K562 (cell line): Measurements from ENCODE around the gene RMC1. TPM values are rescaled to one million over a fixed set of nuclear protein-coding genes. Genes with fewer than 3 reads are reported as not detected.

Experiments used
- ATAC-seq: fragments of 200-7000 bp; cut with Tn5 transposase; 3 replicates; pipeline ENCODE4 v1.9.1; 2020; ENCODE audit warnings: moderate library complexity
- BruUV-seq: library from RNA; stranded (reverse); fragments of 400-500 nt; replicated peaks from 2 replicates; lab custom pipeline; 2021; lab: Mats Ljungman, UMichigan
- CTCF ChIA-PET: fragments of 300-600 bp; formaldehyde crosslinking; extraction: SDS; loops from one replicate; lab custom pipeline; 2021; ENCODE audit warnings: low intra/inter-chr PET ratio; lab: Yijun Ruan, JAX
- POLR2A ChIA-PET: fragments of 300-600, 350-650 bp; sonication (Branson Sonifier 250); formaldehyde crosslinking; extraction: SDS; loops from one replicate; lab custom pipeline; 2021; ENCODE audit warnings: antibody characterized with exemption, inconsistent platforms; lab: Yijun Ruan, JAX
- DNase-seq, 4 experiments: peaks; one replicate each; pipeline versions ENCODE4 v3.0.0 to v3.0.0-alpha.2; 2011 to 2018; ENCODE audit warnings: low spot score in 3 of 4, mixed read lengths in 3 of 4; ENCODE audit errors: extremely low read depth in 1 of 4
- FAIRE-seq: peaks from 2 replicates; lab custom pipeline; 2011; peaks lifted over from hg19 to GRCh38; lab: Jason Lieb, UNC
- H2AFZ ChIP-seq: 2 replicates; pipeline ENCODE4 v1.6.0; 2011; ENCODE audit warnings: low read depth, low read length, control low read depth, inconsistent platforms
- H3K27ac ChIP-seq: fragments of 200-600 bp; 3 replicates; pipeline ENCODE4 v1.8.0; 2011; ENCODE audit warnings: low read depth, mild to moderate bottlenecking, control low read depth, inconsistent platforms, low read length, moderate library complexity, mixed read lengths; ENCODE audit errors: extremely low read depth
- H3K27me3 ChIP-seq, 2 experiments: fragments of 300-600 bp in 1 of 2; 2 replicates in 1 of 2; 3 replicates in 1 of 2; pipeline versions ENCODE4 v1.6.0 to v1.8.0; 2011; ENCODE audit warnings: inconsistent platforms in 2 of 2, low read length in 2 of 2, mild to moderate bottlenecking in 1 of 2, mixed read lengths in 1 of 2, moderate library complexity in 1 of 2; ENCODE audit not compliant: control insufficient read depth in 2 of 2, insufficient read depth in 2 of 2
- H3K36me3 ChIP-seq: fragments of 300-600 bp; 3 replicates; pipeline ENCODE4 v1.8.0; 2011; ENCODE audit warnings: mild to moderate bottlenecking, low read length, inconsistent platforms; ENCODE audit not compliant: control insufficient read depth, insufficient read depth
- H3K4me1 ChIP-seq, 2 experiments: fragments of 200-600 bp in 1 of 2; replicated peaks in 1 of 2; 2 replicates in 1 of 2; 3 replicates in 1 of 2; pipeline versions ENCODE4 v1.5.1 to v1.8.0; 2011; ENCODE audit warnings: inconsistent platforms in 2 of 2, low read length in 2 of 2, mild to moderate bottlenecking in 1 of 2, mixed read lengths in 1 of 2, moderate library complexity in 1 of 2; ENCODE audit not compliant: control insufficient read depth in 2 of 2, insufficient read depth in 2 of 2
- H3K4me2 ChIP-seq: 2 replicates; pipeline ENCODE4 v1.6.1; 2011; ENCODE audit warnings: low read length, control low read depth, inconsistent platforms, mixed read lengths; ENCODE audit not compliant: insufficient read depth
- H3K4me3 ChIP-seq: fragments of 200-600 bp; sonication (generic), shearing (Covaris generic); 2 replicates; pipeline ENCODE4 v1.5.1; 2016; ENCODE audit warnings: control low read depth, inconsistent platforms
- H3K79me2 ChIP-seq: fragments of 200-600 bp; 3 replicates; pipeline ENCODE4 v1.8.0; 2011; ENCODE audit warnings: low read length, inconsistent platforms; ENCODE audit not compliant: control insufficient read depth, insufficient read depth
- H3K9ac ChIP-seq, 2 experiments: 2 replicates each; pipeline versions ENCODE4 v1.6.0 to v1.6.1; 2011; ENCODE audit warnings: low read depth in 2 of 2, low read length in 2 of 2, control low read depth in 1 of 2, inconsistent platforms in 1 of 2, mild to moderate bottlenecking in 1 of 2, mixed read lengths in 1 of 2; ENCODE audit not compliant: insufficient read depth in 1 of 2
- H3K9me1 ChIP-seq: one replicate; pipeline ENCODE4 v1.6.0; 2011; ENCODE audit warnings: inconsistent platforms, mild to moderate bottlenecking, low read length, moderate library complexity; ENCODE audit not compliant: control insufficient read depth, insufficient read depth
- H3K9me3 ChIP-seq: replicated peaks from 2 replicates; pipeline ENCODE4 v1.5.1; 2011; ENCODE audit warnings: low read depth, low read length, inconsistent platforms; ENCODE audit not compliant: control insufficient read depth, insufficient read depth
- H4K20me1 ChIP-seq: replicated peaks from 2 replicates; pipeline ENCODE4 v1.6.1; 2011; ENCODE audit warnings: low read length, inconsistent platforms, mixed read lengths; ENCODE audit not compliant: control insufficient read depth, insufficient read depth
- CEBPB ChIP-seq: fragments of 450-650 bp; IDR thresholded peaks from 2 replicates; pipeline ENCODE4 v1.6.1; 2016; ENCODE audit warnings: missing genetic modification characterization, missing compliant biosample characterization
- FOXK1 ChIP-seq: sonication (generic); formaldehyde crosslinking; IDR thresholded peaks from 2 replicates; pipeline ENCODE4 v1.8.0; 2022; ENCODE audit warnings: missing genetic modification reagents, mild to moderate bottlenecking, borderline replicate concordance
- FOXK2 ChIP-seq, 2 experiments: fragments of 450-650 bp; IDR thresholded peaks in 1 of 2; conservative IDR thresholded peaks in 1 of 2; 2 replicates each; pipeline ENCODE4 v1.6.1; 2016; ENCODE audit warnings: low read depth in 2 of 2, mild to moderate bottlenecking in 1 of 2
- FOXP1 ChIP-seq: sonication (generic); formaldehyde crosslinking; IDR thresholded peaks from 2 replicates; pipeline ENCODE4 v1.8.0; 2022; ENCODE audit warnings: mild to moderate bottlenecking, missing genetic modification reagents
- GTF2E2 ChIP-seq: fragments of 200-800 bp; sonication (Bioruptor generic); IDR thresholded peaks from 2 replicates; pipeline ENCODE4 v1.6.1; 2016; ENCODE audit warnings: missing genetic modification characterization, missing compliant biosample characterization
- KLF6 ChIP-seq: fragments of 250-450 bp; sonication (Bioruptor Pico); IDR thresholded peaks from 2 replicates; pipeline ENCODE4 v1.4.0; 2020; ENCODE audit warnings: mild to moderate bottlenecking, moderate library complexity, borderline replicate concordance
- POLR2AphosphoS5 ChIP-seq: IDR thresholded peaks from 2 replicates; pipeline ENCODE4 v1.6.1; 2011; ENCODE audit warnings: mild to moderate bottlenecking, low read depth, low read length, moderate library complexity; ENCODE audit not compliant: control insufficient read depth, insufficient read depth
- RBM39 ChIP-seq: fragments of 200-400 bp; formaldehyde crosslinking; optimal IDR thresholded peaks from 2 replicates; pipeline ENCODE3; 2018; ENCODE audit warnings: low read depth, low read length
- TGIF2 ChIP-seq: sonication (generic); formaldehyde crosslinking; IDR thresholded peaks from 2 replicates; pipeline ENCODE4 v1.8.1; 2022; ENCODE audit warnings: mild to moderate bottlenecking, missing genetic modification reagents, moderate library complexity
- XRCC3 ChIP-seq: fragments of 450-650 bp; IDR thresholded peaks from 2 replicates; pipeline ENCODE4 v1.6.1; 2017; ENCODE audit warnings: mild to moderate bottlenecking, moderate library complexity
- ZNF41 ChIP-seq: fragments of 250-450 bp; sonication (Bioruptor Pico); conservative IDR thresholded peaks from 2 replicates; pipeline ENCODE4 v1.4.0; 2020; ENCODE audit warnings: mild to moderate bottlenecking
- WGBS: fragments of 100-300 bp; shearing (Covaris generic); methylation state at CpG from one replicate; pipeline ENCODE4 v1.1.6; 2016; ENCODE audit warnings: low coverage, mixed read lengths; ENCODE audit not compliant: insufficient coverage; ENCODE audit errors: missing lambda C conversion rate; 5-methylcytosine and 5-hydroxymethylcytosine counted together
- in situ Hi-C: fragments of 300-500 bp; cut with MboI; formaldehyde crosslinking; loops from 4 replicates; pipeline ENCODE4 v1.15.0; 2018; ENCODE audit warnings: inconsistent platforms, mixed read lengths
- intact Hi-C: fragments of 100-400 bp; cut with micrococcal nuclease; formaldehyde crosslinking; loops from 2 replicates; pipeline ENCODE4 v1.14.2; 2022
- polyA plus RNA-seq, 8 experiments: library from polyadenylated mRNA; depleted of rRNA in 4 of 8; stranded (reverse) in 5 of 8; unstranded in 3 of 8; fragments of >200 nt; fragmentation: Nextera tagmentation in 2 of 8; fragmentation: Illumina TruSeq in 1 of 8; extraction: Ambion mirVana in 2 of 8; extraction: Trizol in 1 of 8; gene quantifications; 2 replicates each; pipeline versions ENCODE4 v1.2.1 to v1.2.3, GENCODE V29; 2011 to 2014; ENCODE audit warnings: inconsistent platforms in 1 of 8, missing spikeins in 1 of 8
- total RNA-seq, 7 experiments: library from RNA; depleted of rRNA in 6 of 7; stranded (reverse); fragments of >200 nt in 6 of 7; fragmentation: Illumina TruSeq in 2 of 7; extraction: Trizol in 2 of 7; gene quantifications; 2 replicates each; pipeline versions ENCODE4 v1.2.1 to v1.2.3, GENCODE V29; 2011 to 2021; ENCODE audit warnings: low replicate concordance in 1 of 7
- TF ChIP-seq, protein P1 (sequence below): fragments of 250-450 bp; sonication (Bioruptor Pico); IDR thresholded peaks from 2 replicates; pipeline ENCODE4 v1.8.0; 2021; ENCODE audit warnings: borderline replicate concordance, mild to moderate bottlenecking, moderate library complexity; ENCODE audit not compliant: poor library complexity, severe bottlenecking
- TF ChIP-seq, protein P2 (sequence below): fragments of 450-650 bp; formaldehyde crosslinking; IDR thresholded peaks from 2 replicates; pipeline ENCODE4 v1.4.0; 2022; ENCODE audit warnings: missing genetic modification characterization

The RMC1 gene
- total and polyA plus RNA-seq, 9 of the 15 experiments (the other 6 are each of a cell fraction or from before 2014, with no cell fraction given) = 7.5 to 42.4 (median 35.5) TPM

DNA sequence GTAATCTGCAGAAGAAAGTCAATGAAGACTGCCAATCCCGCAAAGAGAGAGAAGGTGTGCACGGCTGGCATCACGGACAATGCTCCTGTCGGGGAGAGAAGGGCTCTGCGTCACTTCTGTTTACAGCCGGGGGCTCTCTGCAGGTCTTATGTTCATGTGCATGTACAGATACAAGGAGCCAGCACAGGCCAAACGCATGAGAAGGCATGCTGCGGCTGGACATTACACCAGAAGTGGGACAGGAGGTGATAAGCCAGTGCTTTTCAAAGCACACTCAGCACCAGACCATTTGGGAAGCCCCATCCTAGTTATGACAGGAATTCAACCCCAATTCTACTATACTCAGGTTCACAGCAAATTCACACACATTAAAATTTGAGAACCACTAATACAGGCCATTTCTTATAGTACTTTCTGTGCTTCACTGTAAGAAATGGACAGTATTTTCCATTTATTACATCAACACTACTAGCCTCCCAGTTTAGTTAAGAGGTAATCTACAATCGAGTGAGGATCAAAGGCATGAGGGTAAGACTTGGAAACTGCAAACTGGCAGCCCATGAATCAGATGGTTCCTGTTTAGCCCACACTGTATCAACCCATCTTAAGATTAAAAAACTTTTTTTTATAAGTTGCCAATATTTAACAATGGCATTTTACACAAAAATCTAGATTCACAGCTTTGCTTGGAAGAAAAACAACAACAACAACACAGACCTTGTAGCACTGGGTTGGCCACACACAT is 38.2 kb downstream of the RMC1 start:
- H3K4me2 ChIP-seq = 0 out of 2 replicates have a peak overlapping the region, but pooled peaks have one; percentile 30
- intact Hi-C loops = loop anchor here (1.0 to 2.0 kb wide), 2 partner anchors 12 to 45 kb away; partner anchors contain the start of gene NPC1

DNA sequence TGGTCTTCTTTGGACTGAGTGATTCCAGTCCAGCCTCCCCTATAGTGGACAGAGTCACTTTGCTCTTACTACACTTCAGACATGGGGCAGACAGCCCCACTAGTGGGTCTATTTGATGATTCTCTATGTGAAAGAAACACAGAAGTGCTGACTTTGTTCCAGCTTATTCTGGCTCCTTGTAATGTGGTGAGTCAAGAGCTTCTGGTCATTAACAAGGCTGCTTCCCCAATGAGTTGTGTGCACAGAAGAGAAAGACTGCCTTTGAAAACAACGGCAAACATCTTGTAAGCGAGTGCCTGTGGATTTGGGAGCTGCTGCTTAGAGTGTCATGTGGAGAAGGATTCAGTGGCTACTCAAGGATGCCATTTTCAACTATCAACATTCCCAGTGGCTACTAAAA is 39.1 kb downstream of the RMC1 start:
- H3K9me1 ChIP-seq = no peaks in the 10 kb centered on the region
- no peak overlapping the region for H3K9ac ChIP-seq
- no peaks in the 10 kb centered on the region for H3K79me2 ChIP-seq
- H4K20me1 ChIP-seq = peaks cover 25% of the 10 kb centered on the region
- ChIA-PET CTCF (no interaction called here), POLR2A (interaction anchor here (1.2 to 1.4 kb wide), 2 partner anchors 9 to 11 kb away, joined by 3 to 5 read pairs; no protein-coding TSS in a partner anchor)
- no peak overlapping the region for H3K4me2 ChIP-seq
- DNase-seq = no peak
- no peak for FAIRE-seq
- no peak overlapping the region for H3K27ac ChIP-seq
- peaks cover 5 to 21% of the 10 kb centered on the region in 2 experiments for H3K4me1 ChIP-seq
- H3K9me3 ChIP-seq = no peaks in the 10 kb centered on the region
- BruUV-seq = no TSS peak
- 98% methylated on average over 2 of the region's 2 CpGs for WGBS
- no peak overlapping the region for H2AFZ ChIP-seq
- no peak for ATAC-seq
- H3K4me3 ChIP-seq = no peak overlapping the region
- intact Hi-C loops = no loop called here
- no peaks in the 10 kb centered on the region for H3K27me3 ChIP-seq
- in situ Hi-C loops = no loop called here
- H3K36me3 ChIP-seq = peaks cover 90% of the 10 kb centered on the region
- TF ChIP-seq RBM39 = no peak
- TF ChIP-seq, protein P1, sequence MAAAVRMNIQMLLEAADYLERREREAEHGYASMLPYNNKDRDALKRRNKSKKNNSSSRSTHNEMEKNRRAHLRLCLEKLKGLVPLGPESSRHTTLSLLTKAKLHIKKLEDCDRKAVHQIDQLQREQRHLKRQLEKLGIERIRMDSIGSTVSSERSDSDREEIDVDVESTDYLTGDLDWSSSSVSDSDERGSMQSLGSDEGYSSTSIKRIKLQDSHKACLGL (CRISPR knock-in tag) = no peak
- TF ChIP-seq FOXK2 (conservative IDR thresholded peaks at IDR 0.05 in 1 of 2, IDR thresholded peaks at IDR 0.05 in 1 of 2; ENCODE audit: low read depth in 2 of 2) = no peak
- no peak for TF ChIP-seq CEBPB
- TF ChIP-seq, protein P2, sequence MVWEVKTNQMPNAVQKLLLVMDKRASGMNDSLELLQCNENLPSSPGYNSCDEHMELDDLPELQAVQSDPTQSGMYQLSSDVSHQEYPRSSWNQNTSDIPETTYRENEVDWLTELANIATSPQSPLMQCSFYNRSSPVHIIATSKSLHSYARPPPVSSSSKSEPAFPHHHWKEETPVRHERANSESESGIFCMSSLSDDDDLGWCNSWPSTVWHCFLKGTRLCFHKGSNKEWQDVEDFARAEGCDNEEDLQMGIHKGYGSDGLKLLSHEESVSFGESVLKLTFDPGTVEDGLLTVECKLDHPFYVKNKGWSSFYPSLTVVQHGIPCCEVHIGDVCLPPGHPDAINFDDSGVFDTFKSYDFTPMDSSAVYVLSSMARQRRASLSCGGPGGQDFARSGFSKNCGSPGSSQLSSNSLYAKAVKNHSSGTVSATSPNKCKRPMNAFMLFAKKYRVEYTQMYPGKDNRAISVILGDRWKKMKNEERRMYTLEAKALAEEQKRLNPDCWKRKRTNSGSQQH (CRISPR knock-in tag) = no peak
- no peak for TF ChIP-seq FOXK1
- no peak for TF ChIP-seq POLR2AphosphoS5
- no peak for TF ChIP-seq KLF6 (CRISPR knock-in tag)
- no peak for TF ChIP-seq TGIF2 (CRISPR knock-in tag)

More for the DNA sequence above, 38.2 kb downstream of the RMC1 start:
- 57% methylated on average over 9 of the region's 9 CpGs for WGBS
- Histone ChIP-seq H3K27me3 (no peaks in the 10 kb centered on the region), H3K9me3 (no peaks in the 10 kb centered on the region), H3K27ac (no peak overlapping the region; the same call in 2 of the 3 replicates), H3K36me3 (peaks cover 89% of the 10 kb centered on the region), H3K4me1 (peaks cover 5 to 21% of the 10 kb centered on the region in 2 experiments)
- BruUV-seq = no TSS peak
- FAIRE-seq = no peak
- peak; percentile 50; the same call in 1 of the 2 replicates for TF ChIP-seq GTF2E2 (tag)
- TF ChIP-seq TGIF2 (CRISPR knock-in tag) = 0 out of 2 replicates have a peak, but pooled peaks have one; percentile 46
- TF ChIP-seq FOXP1 (CRISPR knock-in tag) = 0 out of 2 replicates have a peak, but pooled peaks have one; percentile 40
- no peak for TF ChIP-seq ZNF41 (CRISPR knock-in tag)
- no peak for TF ChIP-seq XRCC3
- TF ChIP-seq, all 486 proteins: peak for 3
- H3K4me3 ChIP-seq = no peak overlapping the region
- CTCF ChIA-PET = no interaction called here
- POLR2A ChIA-PET = interaction anchor here (0.9 to 1.8 kb wide), 6 partner anchors 10 to 25 kb away, joined by 3 to 5 read pairs (median 3); no protein-coding TSS in a partner anchor
- H3K9me1 ChIP-seq = no peaks in the 10 kb centered on the region
- H3K79me2 ChIP-seq = no peaks in the 10 kb centered on the region
- in situ Hi-C loops = no loop called here
- peak overlapping the region in 1 of 2 experiments; percentile 31; a peak in 1 of 4 replicates for H3K9ac ChIP-seq
- ATAC-seq = peak; percentile 64
- H2AFZ ChIP-seq = no peak overlapping the region
- peak in 2 of 4 experiments; percentile 23 to 39 for DNase-seq
- peaks cover 25% of the 10 kb centered on the region for H4K20me1 ChIP-seq
